H1 (cell line): Measurements from ENCODE around the gene AAK1.

ENCODE experiments used
- CBX5 ChIP-seq: fragments of 300-800, 300-1000 bp; sonication (generic); IDR thresholded peaks from 2 replicates; pipeline ENCODE4 v1.7.1; 2016; ENCODE audit warnings: antibody characterized with exemption, low read length, low read depth
- KDM1A ChIP-seq: fragments of 200-600, 300-600 bp; sonication (generic); IDR thresholded peaks from 2 replicates; pipeline ENCODE4 v1.7.1; 2016; ENCODE audit warnings: mild to moderate bottlenecking, low read length, borderline replicate concordance
- POLR2A ChIP-seq, 2 experiments: IDR thresholded peaks; 1 replicate in 1 of 2; 2 replicates in 1 of 2; pipeline ENCODE4 v1.6.1; 2011; ENCODE audit warnings: low read depth in 2 of 2, low read length in 2 of 2, mild to moderate bottlenecking in 2 of 2; ENCODE audit errors: control extremely low read depth in 1 of 2
- RAD21 ChIP-seq, 2 experiments: IDR thresholded peaks in 1 of 2; conservative IDR thresholded peaks in 1 of 2; 2 replicates each; pipeline ENCODE4 v1.6.1; 2011; ENCODE audit warnings: low read depth in 2 of 2, low read length in 2 of 2, improper control_type of control experiment in 1 of 2, inconsistent platforms in 1 of 2, mild to moderate bottlenecking in 1 of 2, moderate library complexity in 1 of 2
- SIN3A ChIP-seq, 2 experiments: IDR thresholded peaks in 1 of 2; conservative IDR thresholded peaks in 1 of 2; 2 replicates each; pipeline ENCODE4 v1.6.1; 2011 to 2012; ENCODE audit warnings: low read length in 2 of 2, improper control_type of control experiment in 1 of 2, low read depth in 1 of 2, mild to moderate bottlenecking in 1 of 2
- SP2 ChIP-seq: IDR thresholded peaks from 2 replicates; pipeline ENCODE4 v1.6.1; 2012; ENCODE audit warnings: mild to moderate bottlenecking, low read length, inconsistent platforms
- ZNF274 ChIP-seq: IDR thresholded peaks from 2 replicates; pipeline ENCODE4 v1.7.0; 2012; ENCODE audit warnings: low read length, borderline replicate concordance; ENCODE audit errors: extremely low read depth
- TF ChIP-seq, protein P1 (sequence below), 3 experiments: IDR thresholded peaks; 1 replicate in 2 of 3; 2 replicates in 1 of 3; pipeline versions ENCODE4 v1.5.1 to v1.6.1; 2011; ENCODE audit warnings: low read length in 3 of 3, mild to moderate bottlenecking in 3 of 3, inconsistent platforms in 2 of 3, low read depth in 1 of 3, moderate library complexity in 1 of 3; ENCODE audit not compliant: insufficient read depth in 1 of 3; ENCODE audit errors: control extremely low read depth in 1 of 3

DNA sequence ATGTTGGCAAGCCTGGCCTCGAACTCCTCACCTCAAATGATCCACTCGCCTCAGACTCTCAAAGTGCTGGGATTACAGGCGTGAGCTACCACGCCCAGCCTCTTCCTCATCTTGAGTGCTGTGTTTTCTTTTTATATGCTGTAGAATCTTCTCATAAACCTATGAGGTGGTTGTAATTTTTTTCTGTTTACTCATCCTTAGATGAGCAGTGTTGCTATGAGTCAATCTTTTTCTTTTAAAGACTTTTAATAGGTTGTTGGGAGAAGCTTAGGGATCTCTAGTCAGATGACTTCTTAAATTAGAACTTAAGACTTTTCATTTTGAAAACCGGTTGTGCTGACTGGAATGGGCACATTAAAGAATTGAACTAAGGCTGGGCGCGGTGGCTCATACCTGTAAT, 8.7 kb upstream of the AAK1 start:
- no peak for TF ChIP-seq SP2
- no peak for TF ChIP-seq ZNF274
- no peak for TF ChIP-seq KDM1A
- no peak for TF ChIP-seq CBX5
- TF ChIP-seq, protein P1, sequence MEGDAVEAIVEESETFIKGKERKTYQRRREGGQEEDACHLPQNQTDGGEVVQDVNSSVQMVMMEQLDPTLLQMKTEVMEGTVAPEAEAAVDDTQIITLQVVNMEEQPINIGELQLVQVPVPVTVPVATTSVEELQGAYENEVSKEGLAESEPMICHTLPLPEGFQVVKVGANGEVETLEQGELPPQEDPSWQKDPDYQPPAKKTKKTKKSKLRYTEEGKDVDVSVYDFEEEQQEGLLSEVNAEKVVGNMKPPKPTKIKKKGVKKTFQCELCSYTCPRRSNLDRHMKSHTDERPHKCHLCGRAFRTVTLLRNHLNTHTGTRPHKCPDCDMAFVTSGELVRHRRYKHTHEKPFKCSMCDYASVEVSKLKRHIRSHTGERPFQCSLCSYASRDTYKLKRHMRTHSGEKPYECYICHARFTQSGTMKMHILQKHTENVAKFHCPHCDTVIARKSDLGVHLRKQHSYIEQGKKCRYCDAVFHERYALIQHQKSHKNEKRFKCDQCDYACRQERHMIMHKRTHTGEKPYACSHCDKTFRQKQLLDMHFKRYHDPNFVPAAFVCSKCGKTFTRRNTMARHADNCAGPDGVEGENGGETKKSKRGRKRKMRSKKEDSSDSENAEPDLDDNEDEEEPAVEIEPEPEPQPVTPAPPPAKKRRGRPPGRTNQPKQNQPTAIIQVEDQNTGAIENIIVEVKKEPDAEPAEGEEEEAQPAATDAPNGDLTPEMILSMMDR (IDR thresholded peaks at IDR 0.05; ENCODE audit: control extremely low read depth in 1 of 3, insufficient read depth in 1 of 3, low read depth in 1 of 3, low read length in 3 of 3): no peak
- TF ChIP-seq SIN3A (conservative IDR thresholded peaks at IDR 0.05 in 1 of 2, IDR thresholded peaks at IDR 0.05 in 1 of 2; ENCODE audit: low read depth in 1 of 2, low read length in 2 of 2): no peak
- no peak for TF ChIP-seq POLR2A (IDR thresholded peaks at IDR 0.05; ENCODE audit: control extremely low read depth in 1 of 2, low read depth in 2 of 2, low read length in 2 of 2)
- TF ChIP-seq RAD21 (IDR thresholded peaks at IDR 0.05 in 1 of 2, conservative IDR thresholded peaks at IDR 0.05 in 1 of 2; ENCODE audit: low read depth in 2 of 2, low read length in 2 of 2): no peak
